Eye (tissue), 1 donor: ENCODE data around the gene POLR2H.

ENCODE experiments used
- DNase-seq: peaks from one replicate; pipeline ENCODE4 v3.0.0-alpha.2; 2015

The POLR2H gene

DNA sequence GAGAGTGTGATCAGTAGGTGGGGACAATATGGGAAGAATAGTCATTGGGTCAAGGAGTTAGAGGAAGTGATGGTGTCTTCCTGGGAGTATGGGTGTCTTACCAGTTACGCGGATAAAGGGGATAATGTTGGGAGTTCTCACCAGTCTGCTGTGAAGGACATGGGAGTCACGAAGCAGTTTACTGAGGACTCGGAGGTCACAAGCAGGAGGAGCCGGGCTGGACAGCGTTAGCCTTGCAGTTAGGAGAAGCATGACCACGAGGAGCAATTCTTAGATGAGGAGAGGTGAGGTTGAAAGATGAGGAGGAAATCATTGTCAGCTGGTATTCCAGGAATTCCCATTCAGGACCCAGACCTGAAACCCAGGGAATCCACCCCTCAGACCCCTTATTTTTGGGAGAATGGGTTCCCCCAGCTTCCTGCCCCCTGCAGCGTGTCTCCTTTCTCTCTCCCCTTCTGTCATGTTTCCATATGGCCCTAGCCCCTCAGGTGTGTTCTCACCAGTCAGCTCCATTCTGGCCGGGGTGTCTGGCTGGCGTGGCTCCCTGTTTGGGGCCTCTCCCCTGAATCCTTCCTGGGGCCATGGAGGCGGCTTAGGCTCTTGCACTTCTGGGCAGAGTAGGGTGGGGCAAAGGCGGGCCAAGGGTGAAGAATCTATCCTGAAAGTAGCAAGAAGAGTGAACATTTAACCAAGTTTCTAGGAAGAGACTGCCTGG lies 14.4 kb downstream of the POLR2H start:
- DNase-seq, result no peak

DNA sequence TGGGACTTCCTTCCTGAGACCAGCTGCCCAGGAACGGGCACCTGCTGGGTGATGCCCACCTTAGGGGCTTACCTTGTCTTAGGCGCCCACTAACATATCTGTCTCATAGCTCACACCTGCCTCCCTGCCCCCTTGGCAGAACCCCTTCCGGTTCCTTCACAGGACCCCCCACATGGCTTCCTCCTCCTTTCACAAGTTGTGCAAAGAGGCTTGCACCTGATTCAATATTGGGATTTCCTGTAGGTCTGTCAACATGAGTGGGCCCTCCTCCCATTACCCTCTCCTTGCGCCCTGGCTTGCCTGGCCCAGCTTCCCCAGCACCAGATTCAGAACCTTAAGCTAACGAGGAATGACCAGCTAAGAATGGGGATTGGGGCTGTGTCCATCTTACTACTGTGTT lies 15.9 kb downstream of the POLR2H start:
- DNase-seq, result no peak

DNA sequence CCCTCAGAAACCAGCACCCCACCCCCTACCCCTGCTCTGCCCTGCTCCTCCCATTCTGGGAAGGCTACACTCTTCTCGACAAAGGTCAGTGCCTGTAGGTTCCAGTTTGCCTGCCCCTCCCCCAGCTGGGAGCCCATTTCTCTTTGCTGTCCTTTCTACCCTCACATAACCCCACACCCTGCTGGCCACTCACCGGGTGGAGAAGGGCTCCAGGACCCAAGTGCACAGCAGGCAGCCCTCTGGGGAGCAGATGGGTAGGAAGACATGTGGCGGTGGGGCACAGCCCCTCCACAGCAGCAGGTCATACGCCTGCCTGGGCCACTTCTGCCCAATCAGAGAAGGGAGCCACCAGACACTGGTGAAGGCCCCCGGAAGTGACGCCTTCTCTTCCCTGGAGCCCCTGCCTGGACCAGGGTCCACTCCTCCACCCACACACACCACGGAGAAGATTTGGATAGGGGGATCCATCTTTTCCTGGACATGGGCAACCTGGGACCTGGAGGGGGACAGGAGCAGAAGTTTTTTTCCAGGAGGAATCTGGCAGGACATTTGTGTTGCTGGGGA lies 16.5 kb downstream of the POLR2H start, which contains the start of gene THPO:
Gene THPO (minus strand): TSS at position 326 of the 564 bp plus-strand sequence. CDS start 1,948 bp downstream, outside the sequence.
- DNase-seq, result no peak

DNA sequence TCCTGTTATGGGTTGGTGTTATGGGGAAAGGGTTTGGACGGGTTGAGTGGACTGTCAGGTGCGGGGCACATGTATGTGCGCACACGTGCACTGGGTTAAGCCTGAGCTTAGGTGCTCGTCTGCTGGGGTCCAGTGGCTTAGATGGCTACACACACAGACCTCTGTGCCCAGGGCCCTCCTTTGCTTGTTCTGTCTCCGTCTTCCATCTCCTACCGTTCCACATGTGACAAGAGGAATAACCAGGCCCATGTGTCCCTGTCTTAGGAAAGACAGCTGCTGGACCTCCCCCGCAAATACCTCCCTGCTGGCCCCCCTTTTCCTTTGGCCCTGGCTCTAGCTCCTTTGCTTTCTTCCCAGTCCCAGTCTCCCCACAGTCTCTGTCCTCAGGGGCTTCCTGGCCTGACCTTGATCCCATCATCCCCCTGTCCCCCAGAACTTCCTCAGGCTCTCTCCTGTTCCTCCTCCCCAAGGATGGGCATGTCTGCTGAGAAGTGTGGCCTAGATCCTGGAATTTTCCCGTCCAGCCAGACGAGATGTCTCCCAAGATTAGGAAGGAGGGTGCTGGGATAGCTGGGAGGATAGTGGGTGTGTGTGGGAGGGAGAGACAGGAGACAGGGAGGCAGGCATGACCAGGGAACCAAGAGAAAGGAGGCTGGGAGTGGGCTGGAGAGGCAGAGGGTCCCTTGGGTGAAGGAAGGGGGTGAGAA lies 17.3 kb downstream of the POLR2H start:
- no peak for DNase-seq

DNA sequence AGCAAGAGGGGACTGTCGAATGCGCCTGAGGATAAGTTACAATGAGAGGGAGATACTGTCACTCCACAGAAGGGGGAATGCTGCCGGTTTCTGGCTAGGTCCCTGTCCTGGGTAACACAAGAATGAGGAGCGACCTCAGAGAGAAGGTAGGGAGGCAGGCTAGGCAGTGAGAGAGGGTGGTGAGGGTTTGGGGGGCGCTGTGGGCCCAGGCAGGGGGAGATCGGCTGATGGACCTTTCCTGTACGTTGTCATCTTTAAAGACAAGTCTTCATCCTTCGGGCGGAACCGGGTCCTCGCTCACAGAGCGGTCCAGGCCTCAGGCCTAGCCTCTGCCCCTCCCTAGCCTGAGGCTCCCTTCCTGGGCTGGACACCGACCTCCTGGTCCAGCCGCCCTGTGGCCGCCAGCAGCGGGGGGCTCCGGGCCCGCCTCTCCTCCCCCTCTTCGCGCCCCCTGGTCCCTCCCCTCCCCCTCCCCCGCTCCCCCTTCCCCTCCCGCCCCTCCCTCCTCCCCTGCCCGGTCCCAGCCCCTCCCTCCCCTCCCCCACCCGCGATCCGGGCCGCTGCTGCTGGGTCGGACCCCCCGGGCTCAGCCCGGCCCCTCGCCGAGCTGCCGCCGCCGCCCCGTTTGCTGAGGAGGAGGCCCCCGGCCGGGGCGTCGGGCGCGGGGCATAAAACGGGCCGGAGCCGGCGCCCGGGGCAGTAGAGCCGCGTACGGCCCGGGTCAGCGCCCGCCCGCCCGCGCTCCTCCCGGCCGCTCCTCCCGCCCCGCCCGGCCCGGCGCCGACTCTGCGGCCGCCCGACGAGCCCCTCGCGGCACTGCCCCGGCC lies 18.1 kb downstream of the POLR2H start, which contains the start of gene CHRD:
Gene CHRD (plus strand): TSS at position 697 of the 827 bp plus-strand sequence. CDS start 265 bp downstream, outside the sequence.
- peak; percentile 49 for DNase-seq

DNA sequence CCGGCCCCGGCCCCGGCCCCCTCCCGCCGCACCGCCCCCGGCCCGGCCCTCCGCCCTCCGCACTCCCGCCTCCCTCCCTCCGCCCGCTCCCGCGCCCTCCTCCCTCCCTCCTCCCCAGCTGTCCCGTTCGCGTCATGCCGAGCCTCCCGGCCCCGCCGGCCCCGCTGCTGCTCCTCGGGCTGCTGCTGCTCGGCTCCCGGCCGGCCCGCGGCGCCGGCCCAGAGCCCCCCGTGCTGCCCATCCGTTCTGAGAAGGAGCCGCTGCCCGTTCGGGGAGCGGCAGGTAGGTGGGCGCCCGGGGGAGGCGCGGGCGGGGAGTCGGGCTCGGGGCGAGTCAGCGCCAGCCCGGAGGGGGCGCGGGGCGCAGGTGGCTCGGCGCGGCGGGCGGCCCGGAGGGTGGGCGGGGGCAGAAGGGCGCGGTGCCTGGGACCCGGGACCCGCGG lies 18.7 kb downstream of the POLR2H start:
- DNase-seq, result peak; percentile 85

DNA sequence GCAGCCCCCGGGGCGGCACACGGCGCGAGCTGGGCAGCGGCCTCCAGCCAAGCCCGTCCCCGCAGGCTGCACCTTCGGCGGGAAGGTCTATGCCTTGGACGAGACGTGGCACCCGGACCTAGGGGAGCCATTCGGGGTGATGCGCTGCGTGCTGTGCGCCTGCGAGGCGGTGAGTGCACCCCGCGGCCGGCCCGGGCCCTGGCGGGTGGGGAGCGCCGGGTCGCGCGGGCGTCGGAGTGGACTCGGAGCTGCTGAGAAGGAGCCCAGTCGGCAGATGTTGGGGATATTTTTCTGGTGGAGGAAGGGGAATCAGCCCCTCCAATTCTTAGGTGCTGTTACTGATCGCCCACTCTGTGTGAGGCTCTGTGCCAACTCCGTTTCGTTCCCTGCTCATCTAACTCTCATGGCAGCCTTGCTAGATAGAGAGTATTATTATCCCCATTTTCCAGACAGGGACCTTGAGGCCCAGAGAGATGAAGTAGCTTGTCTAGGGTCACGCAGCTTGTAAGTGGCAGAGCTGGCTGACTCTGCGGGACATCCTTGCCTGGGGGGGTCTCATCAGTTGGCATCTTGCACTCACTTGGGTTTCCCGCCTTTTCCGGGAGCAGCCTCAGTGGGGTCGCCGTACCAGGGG lies 19.2 kb downstream of the POLR2H start:
- peak; percentile 59 for DNase-seq

DNA sequence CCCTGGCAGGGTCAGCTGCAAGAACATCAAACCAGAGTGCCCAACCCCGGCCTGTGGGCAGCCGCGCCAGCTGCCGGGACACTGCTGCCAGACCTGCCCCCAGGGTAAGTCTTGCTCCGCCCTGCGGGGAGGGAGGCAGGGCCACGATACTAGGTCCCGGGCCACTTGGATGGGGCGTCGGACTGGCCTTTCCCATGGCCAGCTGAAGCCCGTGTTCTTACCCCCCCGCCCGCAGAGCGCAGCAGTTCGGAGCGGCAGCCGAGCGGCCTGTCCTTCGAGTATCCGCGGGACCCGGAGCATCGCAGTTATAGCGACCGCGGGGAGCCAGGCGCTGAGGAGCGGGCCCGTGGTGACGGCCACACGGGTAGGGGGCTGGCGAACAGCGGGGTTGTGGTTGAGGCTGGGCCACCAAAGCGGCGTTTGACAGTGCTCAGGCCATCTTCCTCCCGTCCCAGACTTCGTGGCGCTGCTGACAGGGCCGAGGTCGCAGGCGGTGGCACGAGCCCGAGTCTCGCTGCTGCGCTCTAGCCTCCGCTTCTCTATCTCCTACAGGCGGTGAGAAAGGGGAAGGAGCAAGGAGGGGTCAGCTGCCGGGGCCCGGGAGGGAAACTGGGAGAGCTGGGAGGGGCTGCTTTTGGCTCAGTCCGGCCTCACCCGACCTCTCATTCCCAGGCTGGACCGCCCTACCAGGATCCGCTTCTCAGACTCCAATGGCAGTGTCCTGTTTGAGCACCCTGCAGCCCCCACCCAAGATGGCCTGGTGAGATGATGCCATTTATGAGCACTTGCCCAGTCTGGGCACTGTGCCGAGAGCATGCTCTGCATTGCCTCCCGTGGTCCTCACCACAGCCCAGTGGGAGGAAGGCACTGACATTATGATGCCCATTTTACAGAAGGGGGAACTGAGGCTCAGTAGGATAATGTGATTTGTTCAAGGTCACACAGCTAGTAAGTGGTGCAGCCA lies 20.0 kb downstream of the POLR2H start:
- peak; percentile 68 for DNase-seq

DNA sequence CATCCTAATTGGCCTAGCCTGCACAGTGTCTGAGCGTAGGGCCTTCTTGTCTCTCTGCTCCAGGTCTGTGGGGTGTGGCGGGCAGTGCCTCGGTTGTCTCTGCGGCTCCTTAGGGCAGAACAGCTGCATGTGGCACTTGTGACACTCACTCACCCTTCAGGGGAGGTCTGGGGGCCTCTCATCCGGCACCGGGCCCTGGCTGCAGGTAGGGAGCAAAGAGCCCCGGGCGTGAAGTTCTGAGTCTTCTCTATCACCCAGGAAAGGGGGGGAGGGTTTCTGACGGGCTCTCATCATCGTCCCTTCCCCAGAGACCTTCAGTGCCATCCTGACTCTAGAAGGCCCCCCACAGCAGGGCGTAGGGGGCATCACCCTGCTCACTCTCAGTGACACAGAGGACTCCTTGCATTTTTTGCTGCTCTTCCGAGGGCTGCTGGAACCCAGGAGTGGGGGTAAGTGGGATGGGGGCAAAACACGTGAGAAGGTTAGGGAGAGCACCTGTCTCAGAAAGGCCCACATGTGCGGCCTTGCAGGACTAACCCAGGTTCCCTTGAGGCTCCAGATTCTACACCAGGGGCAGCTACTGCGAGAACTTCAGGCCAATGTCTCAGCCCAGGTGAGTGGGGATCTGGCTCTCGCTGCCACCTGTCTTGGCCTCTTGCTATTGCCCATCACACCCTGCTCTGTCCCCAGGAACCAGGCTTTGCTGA lies 21.0 kb downstream of the POLR2H start:
- no peak for DNase-seq

DNA sequence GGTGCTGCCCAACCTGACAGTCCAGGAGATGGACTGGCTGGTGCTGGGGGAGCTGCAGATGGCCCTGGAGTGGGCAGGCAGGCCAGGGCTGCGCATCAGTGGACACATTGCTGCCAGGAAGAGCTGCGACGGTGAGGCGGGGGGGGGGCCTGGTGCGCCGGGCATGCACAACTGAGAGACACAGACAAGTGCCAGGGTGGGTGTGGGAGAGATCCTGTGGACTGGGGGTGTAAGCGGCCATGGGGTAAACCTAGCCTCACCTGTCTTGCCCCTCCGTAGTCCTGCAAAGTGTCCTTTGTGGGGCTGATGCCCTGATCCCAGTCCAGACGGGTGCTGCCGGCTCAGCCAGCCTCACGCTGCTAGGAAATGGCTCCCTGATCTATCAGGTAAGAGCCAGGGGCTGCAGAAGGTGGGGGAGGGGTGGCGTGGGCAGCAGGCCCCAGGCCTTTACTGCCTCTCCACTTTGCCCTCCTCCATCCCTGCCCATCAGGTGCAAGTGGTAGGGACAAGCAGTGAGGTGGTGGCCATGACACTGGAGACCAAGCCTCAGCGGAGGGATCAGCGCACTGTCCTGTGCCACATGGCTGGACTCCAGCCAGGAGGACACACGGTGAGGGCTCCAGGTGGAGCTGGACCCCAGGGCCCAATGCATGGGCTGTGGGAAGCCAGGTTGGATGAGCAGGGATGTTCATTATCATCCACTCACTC lies 21.7 kb downstream of the POLR2H start:
- no peak for DNase-seq

DNA sequence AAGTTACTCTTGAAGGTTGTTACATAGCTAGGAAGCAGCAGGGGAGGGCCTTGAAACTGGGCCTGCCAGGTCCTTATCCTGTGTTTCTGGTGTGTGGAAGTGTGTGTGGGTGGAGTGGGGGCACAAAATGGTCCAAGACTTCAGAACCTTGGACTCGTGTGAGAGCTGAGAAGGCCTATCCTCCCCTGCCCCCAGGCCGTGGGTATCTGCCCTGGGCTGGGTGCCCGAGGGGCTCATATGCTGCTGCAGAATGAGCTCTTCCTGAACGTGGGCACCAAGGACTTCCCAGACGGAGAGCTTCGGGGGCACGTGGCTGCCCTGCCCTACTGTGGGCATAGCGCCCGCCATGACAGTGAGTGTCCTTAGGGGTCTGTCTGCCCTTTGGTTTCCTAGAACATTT lies 22.8 kb downstream of the POLR2H start:
- no peak for DNase-seq

DNA sequence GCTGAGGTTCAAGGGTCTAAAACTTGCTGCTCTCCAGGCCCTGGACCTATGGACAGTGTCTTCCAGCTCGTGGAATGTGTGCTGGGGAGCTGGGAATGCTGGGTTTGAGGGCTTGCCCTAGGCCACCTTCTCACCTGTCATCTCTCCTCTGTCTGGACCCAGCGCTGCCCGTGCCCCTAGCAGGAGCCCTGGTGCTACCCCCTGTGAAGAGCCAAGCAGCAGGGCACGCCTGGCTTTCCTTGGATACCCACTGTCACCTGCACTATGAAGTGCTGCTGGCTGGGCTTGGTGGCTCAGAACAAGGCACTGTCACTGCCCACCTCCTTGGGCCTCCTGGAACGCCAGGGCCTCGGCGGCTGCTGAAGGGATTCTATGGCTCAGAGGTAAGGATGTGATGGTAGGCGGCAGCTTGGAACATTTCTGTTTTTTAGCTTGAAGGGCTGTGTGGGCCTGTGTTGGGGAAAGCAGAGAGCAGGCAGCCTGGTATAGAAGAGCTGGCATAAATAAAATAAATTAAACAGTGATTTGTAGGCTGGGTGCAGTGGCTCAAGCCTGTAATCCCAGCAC lies 23.4 kb downstream of the POLR2H start:
- DNase-seq, result no peak

DNA sequence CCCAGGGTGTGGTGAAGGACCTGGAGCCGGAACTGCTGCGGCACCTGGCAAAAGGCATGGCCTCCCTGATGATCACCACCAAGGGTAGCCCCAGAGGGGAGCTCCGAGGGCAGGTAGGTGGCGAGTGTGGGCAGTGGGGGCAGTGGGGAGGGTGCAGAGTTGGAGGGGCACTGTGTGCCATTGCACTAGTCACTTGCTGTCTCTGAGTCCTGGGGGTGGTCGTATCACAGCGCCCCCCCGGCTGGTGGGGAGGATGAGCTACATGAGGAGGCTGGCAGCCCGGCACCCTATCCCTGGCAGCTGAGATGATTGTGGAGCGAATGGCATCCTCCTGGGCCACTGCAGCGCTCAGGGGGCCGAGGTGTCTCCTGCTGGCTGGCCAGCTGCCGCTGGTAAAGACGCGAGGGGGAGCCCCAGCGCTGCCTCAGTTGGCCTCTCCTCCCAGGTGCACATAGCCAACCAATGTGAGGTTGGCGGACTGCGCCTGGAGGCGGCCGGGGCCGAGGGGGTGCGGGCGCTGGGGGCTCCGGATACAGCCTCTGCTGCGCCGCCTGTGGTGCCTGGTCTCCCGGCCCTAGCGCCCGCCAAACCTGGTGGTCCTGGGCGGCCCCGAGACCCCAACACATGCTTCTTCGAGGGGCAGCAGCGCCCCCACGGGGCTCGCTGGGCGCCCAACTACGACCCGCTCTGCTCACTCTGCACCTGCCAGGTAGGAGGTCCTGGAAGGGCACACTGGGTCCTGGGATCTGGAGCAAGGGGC lies 24.7 kb downstream of the POLR2H start:
- DNase-seq, result no peak

DNA sequence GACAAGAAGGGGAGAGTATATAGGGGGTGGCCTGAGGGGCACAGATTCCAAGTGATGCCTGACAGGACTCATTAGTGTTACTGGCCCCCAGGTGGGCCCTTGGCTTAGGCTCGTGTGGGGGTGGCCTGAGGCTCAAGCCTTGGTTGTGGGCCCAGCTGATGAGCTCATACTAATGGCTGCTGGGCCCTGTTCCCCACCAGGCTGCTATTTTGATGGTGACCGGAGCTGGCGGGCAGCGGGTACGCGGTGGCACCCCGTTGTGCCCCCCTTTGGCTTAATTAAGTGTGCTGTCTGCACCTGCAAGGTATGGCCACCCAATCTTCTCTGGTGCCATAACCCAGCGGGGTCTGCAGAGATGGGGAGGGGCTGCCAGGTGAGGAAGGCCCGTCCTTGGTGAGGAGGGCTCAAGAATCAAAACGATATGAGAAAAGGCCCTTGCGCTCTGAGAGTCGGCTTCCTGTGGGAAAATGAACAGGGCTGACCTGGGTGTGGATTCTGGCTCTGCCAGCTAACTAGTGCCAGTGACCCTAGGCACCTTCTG lies 25.7 kb downstream of the POLR2H start:
- no peak for DNase-seq

DNA sequence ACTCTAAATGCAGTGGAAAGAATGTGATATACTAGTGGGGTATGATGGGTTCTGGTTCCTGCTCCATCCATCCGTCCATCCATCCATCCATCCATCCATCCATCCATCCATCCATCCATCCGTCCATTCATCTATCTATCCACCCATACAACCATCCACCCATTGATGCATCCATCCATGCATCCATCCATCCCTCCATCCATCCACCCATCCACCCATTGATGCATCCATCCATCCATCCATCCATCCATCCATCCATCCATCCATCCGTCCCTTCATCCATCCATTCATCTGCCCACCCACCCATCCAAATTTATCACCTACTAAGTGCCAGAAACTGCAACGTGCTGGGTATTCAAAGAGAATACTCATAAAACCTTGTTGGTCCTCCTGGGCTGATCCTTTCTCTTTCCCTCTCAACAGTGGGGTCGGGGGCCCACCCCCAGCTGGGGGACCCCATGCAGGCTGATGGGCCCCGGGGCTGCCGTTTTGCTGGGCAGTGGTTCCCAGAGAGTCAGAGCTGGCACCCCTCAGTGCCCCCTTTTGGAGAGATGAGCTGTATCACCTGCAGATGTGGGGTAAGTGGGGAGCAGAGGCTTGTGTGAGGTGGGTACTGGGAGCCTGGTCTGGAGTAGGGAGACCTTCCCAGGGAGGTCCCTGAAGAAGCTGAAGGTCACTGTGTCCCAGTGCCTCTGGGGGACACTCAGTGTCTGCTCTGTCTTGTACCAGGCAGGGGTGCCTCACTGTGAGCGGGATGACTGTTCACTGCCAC lies 26.8 kb downstream of the POLR2H start:
- DNase-seq, result no peak

DNA sequence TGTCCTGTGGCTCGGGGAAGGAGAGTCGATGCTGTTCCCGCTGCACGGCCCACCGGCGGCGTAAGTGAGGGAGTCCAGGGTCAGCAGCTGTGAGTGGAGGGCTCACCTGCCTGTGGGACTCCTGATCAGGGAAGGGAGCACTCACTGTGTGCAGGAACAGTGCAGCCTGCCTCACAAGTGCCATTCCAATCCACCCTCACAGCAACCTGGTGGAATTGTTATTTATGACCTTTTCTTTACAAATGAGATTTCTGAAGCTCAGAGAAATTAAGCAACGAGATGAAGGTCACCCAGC lies 27.4 kb downstream of the POLR2H start:
- no peak for DNase-seq

DNA sequence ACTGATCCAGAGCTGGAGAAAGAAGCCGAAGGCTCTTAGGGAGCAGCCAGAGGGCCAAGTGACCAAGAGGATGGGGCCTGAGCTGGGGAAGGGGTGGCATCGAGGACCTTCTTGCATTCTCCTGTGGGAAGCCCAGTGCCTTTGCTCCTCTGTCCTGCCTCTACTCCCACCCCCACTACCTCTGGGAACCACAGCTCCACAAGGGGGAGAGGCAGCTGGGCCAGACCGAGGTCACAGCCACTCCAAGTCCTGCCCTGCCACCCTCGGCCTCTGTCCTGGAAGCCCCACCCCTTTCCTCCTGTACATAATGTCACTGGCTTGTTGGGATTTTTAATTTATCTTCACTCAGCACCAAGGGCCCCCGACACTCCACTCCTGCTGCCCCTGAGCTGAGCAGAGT lies 27.9 kb downstream of the POLR2H start:
- DNase-seq, result no peak
